Middle frontal gyrus (tissue), 1 donor: ENCODE results near the gene EYA4.

Source experiments
- DNase-seq: peaks from one replicate; pipeline ENCODE4 v3.0.0-alpha.2; 2015; ENCODE audit warnings: low spot score; ENCODE audit errors: extremely low spot score

The EYA4 gene

GRCh38 chr6:133241086-133241900 is at the start of gene EYA4:
EYA4 (plus strand) TSS chr6:133241357; CDS start chr6:133274781, 33,424 bp downstream.
- no peak for DNase-seq

GRCh38 chr6:133193396-133193795 is 47.8 kb upstream of the EYA4 start:
- DNase-seq: no peak

GRCh38 chr6:133198725-133199124 is 42.4 kb upstream of the EYA4 start:
- no peak for DNase-seq

- DNase-seq: no peak
Measured at GRCh38 chr6:133201231-133201630, 39.9 kb upstream of the EYA4 start.

GRCh38 chr6:133202610-133203343 is 38.4 kb upstream of the EYA4 start:
- no peak for DNase-seq

GRCh38 chr6:133203344-133203697 is 37.8 kb upstream of the EYA4 start:
- DNase-seq: no peak

GRCh38 chr6:133205304-133205703 is 35.9 kb upstream of the EYA4 start:
- DNase-seq: no peak

- no peak for DNase-seq
Measured at GRCh38 chr6:133206942-133207341, 34.2 kb upstream of the EYA4 start.

- DNase-seq: no peak
Measured at GRCh38 chr6:133207754-133208153, 33.4 kb upstream of the EYA4 start.

- no peak for DNase-seq
Measured at GRCh38 chr6:133208183-133208755, 32.9 kb upstream of the EYA4 start.

- no peak for DNase-seq
Measured at GRCh38 chr6:133214267-133214666, 26.9 kb upstream of the EYA4 start.

- no peak for DNase-seq
Measured at GRCh38 chr6:133218852-133219251, 22.3 kb upstream of the EYA4 start.

- no peak for DNase-seq
Measured at GRCh38 chr6:133223452-133224029, 17.6 kb upstream of the EYA4 start.

GRCh38 chr6:133225560-133225959 is 15.6 kb upstream of the EYA4 start:
- no peak for DNase-seq

- DNase-seq: no peak
Measured at GRCh38 chr6:133227344-133227743, 13.8 kb upstream of the EYA4 start.

GRCh38 chr6:133230052-133230451 is 11.1 kb upstream of the EYA4 start:
- DNase-seq: no peak

- DNase-seq: no peak
Measured at GRCh38 chr6:133235221-133235620, 5.9 kb upstream of the EYA4 start.

- DNase-seq: no peak
Measured at GRCh38 chr6:133236932-133237331, 4.2 kb upstream of the EYA4 start.

GRCh38 chr6:133240511-133241085 is 559 bp upstream of the EYA4 start:
- DNase-seq: no peak

- no peak for DNase-seq
Measured at GRCh38 chr6:133241901-133242636, 912 bp downstream of the EYA4 start.
